HG02938 (cell line): Measurements from ENCODE around the gene TRAPPC4.
A peak's percentile ranks its signal among the peaks of the same experiment; 100 is the strongest.
"Not testable (repeated sequence)": the region's sequence is repeated elsewhere in the genome, so short reads cannot be mapped to it uniquely, and the experiment has no call there.

Experiments used
- ATAC-seq: cut with Tn5 transposase; IDR thresholded peaks from one replicate; pipeline ENCODE4 v1.9.1; 2021; ENCODE audit warnings: mild to moderate bottlenecking, moderate library complexity; ENCODE audit not compliant: unreplicated experiment

TRAPPC4 gene

GRCh38 chr11:119030329-119031047 lies 11.9 kb downstream of the TRAPPC4 start, which contains the start of gene SLC37A4:
TSS of gene SLC37A4 (minus strand) at chr11:119030877.
- peak; percentile 77 for ATAC-seq

GRCh38 chr11:119031912-119032280 lies 13.3 kb downstream of the TRAPPC4 start:
- no peak for ATAC-seq

- not testable (repeated sequence) for ATAC-seq
Measured at GRCh38 chr11:119033421-119033820, 14.9 kb downstream of the TRAPPC4 start.

- no peak for ATAC-seq
Measured at GRCh38 chr11:119034813-119035212, 16.2 kb downstream of the TRAPPC4 start.

- ATAC-seq = no peak
Measured at GRCh38 chr11:119038884-119039283, 20.3 kb downstream of the TRAPPC4 start.

GRCh38 chr11:119039471-119039870 lies 20.9 kb downstream of the TRAPPC4 start:
- not testable (repeated sequence) for ATAC-seq

- no peak for ATAC-seq
Measured at GRCh38 chr11:119041821-119042514, 23.4 kb downstream of the TRAPPC4 start.

GRCh38 chr11:119042927-119043326 lies 24.4 kb downstream of the TRAPPC4 start:
- no peak for ATAC-seq

- ATAC-seq = no peak
Measured at GRCh38 chr11:119044708-119045107, 26.1 kb downstream of the TRAPPC4 start.

- ATAC-seq = no peak
Measured at GRCh38 chr11:119046489-119046888, 27.9 kb downstream of the TRAPPC4 start.

GRCh38 chr11:119047205-119047604 lies 28.6 kb downstream of the TRAPPC4 start:
- no peak for ATAC-seq

- ATAC-seq = no peak
Measured at GRCh38 chr11:119048644-119049043, 30.1 kb downstream of the TRAPPC4 start.

GRCh38 chr11:119049081-119049480 lies 30.5 kb downstream of the TRAPPC4 start:
- ATAC-seq = no peak

GRCh38 chr11:119051440-119052162 lies 33.0 kb downstream of the TRAPPC4 start:
- no peak for ATAC-seq

- ATAC-seq = no peak
Measured at GRCh38 chr11:119052163-119052814, 33.7 kb downstream of the TRAPPC4 start.

- ATAC-seq = no peak
Measured at GRCh38 chr11:119054418-119054817, 35.9 kb downstream of the TRAPPC4 start.

- no peak for ATAC-seq
Measured at GRCh38 chr11:119055901-119056300, 37.3 kb downstream of the TRAPPC4 start.

- ATAC-seq = peak; percentile 11
Measured at GRCh38 chr11:119056421-119056999, 37.9 kb downstream of the TRAPPC4 start.

- peak; percentile 84 for ATAC-seq
Measured at GRCh38 chr11:119057000-119057769, 38.6 kb downstream of the TRAPPC4 start, which contains the start of gene HYOU1. TSS of gene HYOU1 (minus strand) at chr11:119057205. CDS start at chr11:119056160, 1,045 bp downstream.

- ATAC-seq = not testable (repeated sequence)
Measured at GRCh38 chr11:119059128-119059527, 40.6 kb downstream of the TRAPPC4 start.
